ENCODE results near the gene GRIK3. TPM values are rescaled to one million over a fixed set of nuclear protein-coding genes. Genes with fewer than 3 reads are reported as not detected.

GRIK3 gene
- total and polyA plus RNA-seq, 12 donors, result 0.09 to 3.1 (median 0.69) TPM

GRCh38 chr1:36814083-36814482, 220.2 kb downstream of the GRIK3 start:
- no peak for DNase-seq
- no peak overlapping the region for H3K4me3 ChIP-seq
- no peaks in the 10 kb centered on the region for H3K27me3 ChIP-seq
- no peaks in the 10 kb centered on the region for H3K4me1 ChIP-seq (replicated peaks in 1 of 2)
- no peaks in the 10 kb centered on the region for H3K9me3 ChIP-seq (replicated peaks in 1 of 3)
- 77 to 91% (median 83%) methylated on average over 7 of the region's 7 CpGs for WGBS, 4 donors
- intact Hi-C loops (cut with DNase I), result no loop called here
- no peak for TF ChIP-seq CTCF (IDR thresholded peaks at IDR 0.05)
- TF ChIP-seq POLR2A (IDR thresholded peaks at IDR 0.05), result no peak
- H3K36me3 ChIP-seq (replicated peaks in 1 of 2), result no peaks in the 10 kb centered on the region
- H3K27ac ChIP-seq, result no peak overlapping the region

GRCh38 chr1:36807262-36807661, 227.1 kb downstream of the GRIK3 start:
- no peak overlapping the region for H3K27ac ChIP-seq
- no peak overlapping the region for H3K4me3 ChIP-seq
- H3K9me3 ChIP-seq (replicated peaks in 1 of 3), result no peaks in the 10 kb centered on the region
- no peaks in the 10 kb centered on the region for H3K4me1 ChIP-seq (replicated peaks in 1 of 2)
- WGBS, 4 donors, result 64 to 80% (median 71%) methylated on average over 2 to 4 of the region's 4 CpGs
- peak in 2 of 7 donors; percentile 25 to 69 for DNase-seq
- H3K36me3 ChIP-seq (replicated peaks in 1 of 2), result no peaks in the 10 kb centered on the region
- TF ChIP-seq POLR2A (IDR thresholded peaks at IDR 0.05), result no peak
- no peak for TF ChIP-seq CTCF (IDR thresholded peaks at IDR 0.05)
- intact Hi-C loops (cut with DNase I), result no loop called here
- no peaks in the 10 kb centered on the region for H3K27me3 ChIP-seq

- DNase-seq, result no peak
- no peaks in the 10 kb centered on the region for H3K27me3 ChIP-seq
- H3K36me3 ChIP-seq (replicated peaks in 1 of 2), result no peaks in the 10 kb centered on the region
- intact Hi-C loops (cut with DNase I), result no loop called here
- TF ChIP-seq CTCF (IDR thresholded peaks at IDR 0.05) (no peak), POLR2A (IDR thresholded peaks at IDR 0.05) (no peak)
- no peak overlapping the region for H3K4me3 ChIP-seq
- no peak overlapping the region for H3K27ac ChIP-seq
- 77 to 85% (median 81%) methylated on average over 27 to 29 of the region's 29 CpGs for WGBS, 4 donors
- no peaks in the 10 kb centered on the region for H3K4me1 ChIP-seq (replicated peaks in 1 of 2)
- H3K9me3 ChIP-seq (replicated peaks in 1 of 3), result no peaks in the 10 kb centered on the region
Observed at GRCh38 chr1:36805979-36806640, 228.2 kb downstream of the GRIK3 start.

- WGBS, 4 donors, result 84 to 92% (median 85%) methylated on average over 17 of the region's 17 CpGs
- Histone ChIP-seq H3K36me3 (replicated peaks in 1 of 2) (no peaks in the 10 kb centered on the region), H3K27ac (no peak overlapping the region), H3K9me3 (replicated peaks in 1 of 3) (no peaks in the 10 kb centered on the region), H3K4me1 (replicated peaks in 1 of 2) (no peaks in the 10 kb centered on the region), H3K4me3 (no peak overlapping the region), H3K27me3 (no peaks in the 10 kb centered on the region)
- intact Hi-C loops (cut with DNase I), result no loop called here
- DNase-seq, result no peak
- no peak for TF ChIP-seq CTCF (IDR thresholded peaks at IDR 0.05)
- no peak for TF ChIP-seq POLR2A (IDR thresholded peaks at IDR 0.05)
Observed at GRCh38 chr1:36804669-36805314, 229.5 kb downstream of the GRIK3 start.
